ENCODE data around the gene OR6F1. TPM values are rescaled to one million over a fixed set of nuclear protein-coding genes. Genes with fewer than 3 reads are reported as not detected.
"Not testable (repeated sequence)": the region's sequence is repeated elsewhere in the genome, so short reads cannot be mapped to it uniquely, and the experiment has no call there.

Gene OR6F1
- total RNA-seq, 1 donor from 2014 or later = not detected

GRCh38 chr1:247738315-247738714, 21.9 kb upstream of the OR6F1 start, which contains the start of gene OR14K1:
Gene OR14K1, plus strand, starts transcription at chr1:247738615. Its CDS starts 0 bp downstream, at chr1:247738615.
- Mint-ChIP-seq H3K36me3 (ENCODE audit: low read depth, unreplicated experiment) (no peaks in the 10 kb centered on the region), H3K9me3 (ENCODE audit: unreplicated experiment) (no peaks in the 10 kb centered on the region), H3K27ac (ENCODE audit: unreplicated experiment) (no peak within 1 kb of the TSS), H3K4me3 (ENCODE audit: unreplicated experiment) (no peak within 1 kb of the TSS), H3K27me3 (ENCODE audit: unreplicated experiment) (no peaks in the 10 kb centered on the region), H3K4me1 (ENCODE audit: unreplicated experiment) (no peaks in the 10 kb centered on the region)
- TF ChIP-seq, protein P1, sequence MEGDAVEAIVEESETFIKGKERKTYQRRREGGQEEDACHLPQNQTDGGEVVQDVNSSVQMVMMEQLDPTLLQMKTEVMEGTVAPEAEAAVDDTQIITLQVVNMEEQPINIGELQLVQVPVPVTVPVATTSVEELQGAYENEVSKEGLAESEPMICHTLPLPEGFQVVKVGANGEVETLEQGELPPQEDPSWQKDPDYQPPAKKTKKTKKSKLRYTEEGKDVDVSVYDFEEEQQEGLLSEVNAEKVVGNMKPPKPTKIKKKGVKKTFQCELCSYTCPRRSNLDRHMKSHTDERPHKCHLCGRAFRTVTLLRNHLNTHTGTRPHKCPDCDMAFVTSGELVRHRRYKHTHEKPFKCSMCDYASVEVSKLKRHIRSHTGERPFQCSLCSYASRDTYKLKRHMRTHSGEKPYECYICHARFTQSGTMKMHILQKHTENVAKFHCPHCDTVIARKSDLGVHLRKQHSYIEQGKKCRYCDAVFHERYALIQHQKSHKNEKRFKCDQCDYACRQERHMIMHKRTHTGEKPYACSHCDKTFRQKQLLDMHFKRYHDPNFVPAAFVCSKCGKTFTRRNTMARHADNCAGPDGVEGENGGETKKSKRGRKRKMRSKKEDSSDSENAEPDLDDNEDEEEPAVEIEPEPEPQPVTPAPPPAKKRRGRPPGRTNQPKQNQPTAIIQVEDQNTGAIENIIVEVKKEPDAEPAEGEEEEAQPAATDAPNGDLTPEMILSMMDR (IDR thresholded peaks at IDR 0.05; ENCODE audit: unreplicated experiment) = no peak
- no peak for DNase-seq (ENCODE audit: low spot score)

GRCh38 chr1:247721222-247721621, 4.8 kb upstream of the OR6F1 start:
- no peaks in the 10 kb centered on the region for H3K27me3 Mint-ChIP-seq (ENCODE audit: unreplicated experiment)
- TF ChIP-seq, protein P1 (IDR thresholded peaks at IDR 0.05; ENCODE audit: unreplicated experiment) = no peak
- no peaks in the 10 kb centered on the region for H3K9me3 Mint-ChIP-seq (ENCODE audit: unreplicated experiment)
- H3K27ac Mint-ChIP-seq (ENCODE audit: unreplicated experiment) = no peak overlapping the region
- H3K36me3 Mint-ChIP-seq (ENCODE audit: low read depth, unreplicated experiment) = no peaks in the 10 kb centered on the region
- H3K4me1 Mint-ChIP-seq (ENCODE audit: unreplicated experiment) = no peaks in the 10 kb centered on the region
- DNase-seq (ENCODE audit: low spot score) = no peak
- H3K4me3 Mint-ChIP-seq (ENCODE audit: unreplicated experiment) = no peak overlapping the region

- no peak overlapping the region for H3K27ac Mint-ChIP-seq (ENCODE audit: unreplicated experiment)
- TF ChIP-seq, protein P1 (IDR thresholded peaks at IDR 0.05; ENCODE audit: unreplicated experiment) = no peak
- H3K36me3 Mint-ChIP-seq (ENCODE audit: low read depth, unreplicated experiment) = no peaks in the 10 kb centered on the region
- peaks cover 1% of the 10 kb centered on the region for H3K27me3 Mint-ChIP-seq (ENCODE audit: unreplicated experiment)
- no peaks in the 10 kb centered on the region for H3K9me3 Mint-ChIP-seq (ENCODE audit: unreplicated experiment)
- H3K4me1 Mint-ChIP-seq (ENCODE audit: unreplicated experiment) = no peaks in the 10 kb centered on the region
- no peak for DNase-seq (ENCODE audit: low spot score)
- H3K4me3 Mint-ChIP-seq (ENCODE audit: unreplicated experiment) = no peak overlapping the region
These were observed 2.7 kb downstream of the OR6F1 start for GRCh38 chr1:247713753-247714152.

DNA sequence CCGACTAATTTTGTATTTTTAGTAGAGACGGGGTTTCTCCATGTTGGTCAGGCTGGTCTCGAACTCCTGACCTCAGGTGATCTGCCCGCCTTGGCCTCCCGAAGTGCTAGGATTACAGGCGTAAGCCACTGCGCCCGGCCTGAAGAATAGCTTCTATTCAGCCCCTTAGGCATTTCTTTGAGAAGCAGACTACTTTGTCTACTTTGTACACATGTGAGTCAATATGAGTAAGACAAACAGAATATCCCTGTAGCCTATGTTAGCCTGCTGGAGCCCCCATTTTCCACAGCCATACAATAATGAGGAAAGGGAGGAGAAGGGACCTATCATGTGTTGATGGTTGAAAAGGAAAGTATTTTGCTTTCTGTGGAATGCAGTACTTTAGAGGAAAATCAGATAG, 5.8 kb downstream of the OR6F1 start:
- not testable (repeated sequence) for H3K27me3 Mint-ChIP-seq (ENCODE audit: unreplicated experiment); H3K4me3 Mint-ChIP-seq (ENCODE audit: unreplicated experiment); DNase-seq (ENCODE audit: low spot score); H3K9me3 Mint-ChIP-seq (ENCODE audit: unreplicated experiment); H3K4me1 Mint-ChIP-seq (ENCODE audit: unreplicated experiment); H3K36me3 Mint-ChIP-seq (ENCODE audit: low read depth, unreplicated experiment); H3K27ac Mint-ChIP-seq (ENCODE audit: unreplicated experiment)

DNA sequence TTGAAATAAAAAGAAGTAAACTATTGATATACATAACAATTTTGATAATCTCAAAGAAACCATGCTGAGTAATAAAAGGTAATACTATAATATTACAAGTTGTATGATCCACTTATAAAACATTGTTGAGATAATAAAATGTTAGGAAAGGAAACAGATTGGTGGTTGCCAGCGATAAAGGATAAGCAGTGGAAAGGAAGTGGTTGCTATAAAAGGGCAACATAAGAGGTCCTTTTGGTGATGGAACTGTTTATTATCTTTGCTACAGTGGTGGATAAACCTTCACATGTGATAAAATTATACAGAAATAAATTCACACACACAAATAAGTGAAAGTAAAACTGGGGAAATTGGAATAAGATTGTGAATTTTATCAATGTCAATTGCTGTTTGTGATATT, 15.1 kb downstream of the OR6F1 start:
- Mint-ChIP-seq H3K27me3 (ENCODE audit: unreplicated experiment) (no peaks in the 10 kb centered on the region), H3K4me1 (ENCODE audit: unreplicated experiment) (no peaks in the 10 kb centered on the region), H3K27ac (ENCODE audit: unreplicated experiment) (no peak overlapping the region), H3K36me3 (ENCODE audit: low read depth, unreplicated experiment) (no peaks in the 10 kb centered on the region), H3K9me3 (ENCODE audit: unreplicated experiment) (no peaks in the 10 kb centered on the region), H3K4me3 (ENCODE audit: unreplicated experiment) (no peak overlapping the region)
- no peak for DNase-seq (ENCODE audit: low spot score)
- TF ChIP-seq, protein P1 (IDR thresholded peaks at IDR 0.05; ENCODE audit: unreplicated experiment) = no peak
